Kidney (tissue), 14 donors: Measurements from ENCODE around the gene ANAPC2. TPM values are rescaled to one million over a fixed set of nuclear protein-coding genes. Genes with fewer than 3 reads are reported as not detected.
A peak's percentile ranks its signal among the peaks of the same experiment; 100 is the strongest.

ENCODE experiments used
- DNase-seq, 5 donors: peaks; one replicate each; pipeline ENCODE4 v3.0.0-alpha.2; 2013 to 2020
- FAIRE-seq: peaks from 2 replicates; lab custom pipeline; 2012; peaks lifted over from hg19 to GRCh38; lab: Jason Lieb, UNC
- H3K27ac ChIP-seq, 2 donors: one replicate each; pipeline ENCODE4 v1.7.0; 2013; ENCODE audit warnings: low read depth in 2 of 2, low read length in 2 of 2, inconsistent platforms in 1 of 2
- H3K27me3 ChIP-seq: one replicate; pipeline ENCODE4 v1.7.1; 2013; ENCODE audit warnings: low read length, inconsistent platforms; ENCODE audit not compliant: control insufficient read depth, insufficient read depth
- H3K36me3 ChIP-seq, 3 donors: one replicate each; pipeline versions ENCODE4 v1.7.0 to v1.7.1; 2013; ENCODE audit warnings: low read length in 3 of 3, control low read depth in 1 of 3, inconsistent platforms in 1 of 3; ENCODE audit not compliant: insufficient read depth in 3 of 3, control insufficient read depth in 2 of 3
- H3K4me1 ChIP-seq, 3 donors: one replicate each; pipeline versions ENCODE4 v1.7.0 to v1.7.1; 2013; ENCODE audit warnings: low read length in 3 of 3, inconsistent platforms in 1 of 3, low read depth in 1 of 3; ENCODE audit not compliant: control insufficient read depth in 2 of 3, insufficient read depth in 2 of 3
- H3K4me3 ChIP-seq, 3 donors: one replicate each; pipeline versions ENCODE4 v1.7.0 to v1.8.1; 2013; ENCODE audit warnings: low read length in 3 of 3, control low read depth in 1 of 3, inconsistent platforms in 1 of 3
- H3K9ac ChIP-seq, 3 donors: one replicate each; pipeline versions ENCODE4 v1.7.0 to v1.7.1; 2013; ENCODE audit warnings: low read length in 3 of 3, control low read depth in 1 of 3, inconsistent platforms in 1 of 3
- H3K9me3 ChIP-seq, 3 donors: one replicate each; pipeline versions ENCODE4 v1.7.0 to v1.7.1; 2013; ENCODE audit warnings: low read length in 3 of 3, control low read depth in 1 of 3, inconsistent platforms in 1 of 3; ENCODE audit not compliant: control insufficient read depth in 2 of 3, insufficient read depth in 1 of 3
- intact Hi-C: fragments of 100-400 bp; cut with DNase I; formaldehyde crosslinking; loops from one replicate; pipeline ENCODE4 v1.11.1; 2022
- polyA plus RNA-seq: library from polyadenylated mRNA; stranded (reverse); fragments of 350-450 nt; fragmentation: Illumina TruSeq; extraction: RNeasy Lipid Tissue Mini Kit (QIAGEN cat#74804); gene quantifications from one replicate; pipeline ENCODE4 v1.2.3, GENCODE V29; 2014; ENCODE audit warnings: low read depth, low replicate concordance; ENCODE audit not compliant: insufficient read depth
- total RNA-seq: library from RNA; stranded (reverse); fragmentation: NEBNext Ultra II Directional; extraction: Animal tissue kit (Norgen Biotek cat#: 25700); gene quantifications from one replicate; pipeline ENCODE4 v1.2.1, GENCODE V29; 2021
- TF ChIP-seq, protein P1 (sequence below): IDR thresholded peaks from 3 replicates; pipeline ENCODE4 v1.5.1; 2012; ENCODE audit warnings: mild to moderate bottlenecking, moderate library complexity, borderline replicate concordance; ENCODE audit not compliant: insufficient read depth; ENCODE audit errors: extremely low read depth
- donor health status: control.
- donor health status: control.
- donor health status: control.
- donor health status: control.
- donor health status: control.
- donor health status: DM: yes; HTN: yes; CAD: no.
- donor health status: Normal renal cell carcinoma (clear cell type).

The ANAPC2 gene
- total and polyA plus RNA-seq, 2 donors from 2014 or later: 19.9 to 57.2 TPM

DNA sequence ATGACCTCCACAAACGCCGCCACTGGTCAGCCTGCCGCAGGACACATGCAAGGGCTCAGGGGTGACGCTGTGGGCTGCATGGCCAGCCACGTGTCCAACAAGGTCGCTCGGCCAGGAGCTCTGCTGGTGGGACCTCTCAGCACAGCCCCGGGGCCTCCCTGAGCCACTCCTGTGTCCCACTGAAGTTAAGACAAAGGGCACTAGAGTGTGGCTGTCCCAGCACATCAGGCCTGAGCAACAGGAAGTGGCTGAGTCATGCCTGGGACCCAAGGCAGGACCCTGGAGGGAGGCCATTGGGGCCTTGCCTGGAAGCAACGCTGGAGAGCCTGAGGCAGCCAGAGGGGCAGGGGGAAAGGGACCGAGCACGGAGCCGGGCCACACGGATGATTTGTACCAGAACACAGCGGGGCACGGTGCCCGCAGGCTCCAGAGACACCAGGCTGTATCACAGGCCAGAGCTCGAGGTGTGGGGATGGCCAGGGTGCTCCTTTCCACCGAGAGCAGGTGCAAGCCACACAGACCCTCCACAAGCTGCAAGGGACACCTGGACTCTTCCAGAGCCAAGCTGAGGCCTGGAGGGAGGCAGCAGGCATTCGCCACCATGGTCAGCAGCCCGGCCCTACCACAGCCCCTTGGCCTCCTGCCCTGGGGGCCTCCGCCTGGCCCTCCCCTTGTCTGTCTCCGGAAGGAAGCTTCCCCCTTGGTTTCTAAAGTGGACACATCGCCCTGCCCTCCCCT lies 10.0 kb downstream of the ANAPC2 start:
- H3K9ac ChIP-seq: no peak overlapping the region
- H3K36me3 ChIP-seq: peaks cover 0 to 18% (median 16%) of the 10 kb centered on the region in 3 donors
- H3K9me3 ChIP-seq: no peaks in the 10 kb centered on the region
- no peak overlapping the region for H3K4me3 ChIP-seq
- DNase-seq (no peak), FAIRE-seq (no peak)
- H3K27me3 ChIP-seq: no peaks in the 10 kb centered on the region
- H3K4me1 ChIP-seq: peaks cover 0 to under 1% (median 0%) of the 10 kb centered on the region in 3 donors
- intact Hi-C loops: no loop called here
- H3K27ac ChIP-seq: no peak overlapping the region
- TF ChIP-seq, protein P1, sequence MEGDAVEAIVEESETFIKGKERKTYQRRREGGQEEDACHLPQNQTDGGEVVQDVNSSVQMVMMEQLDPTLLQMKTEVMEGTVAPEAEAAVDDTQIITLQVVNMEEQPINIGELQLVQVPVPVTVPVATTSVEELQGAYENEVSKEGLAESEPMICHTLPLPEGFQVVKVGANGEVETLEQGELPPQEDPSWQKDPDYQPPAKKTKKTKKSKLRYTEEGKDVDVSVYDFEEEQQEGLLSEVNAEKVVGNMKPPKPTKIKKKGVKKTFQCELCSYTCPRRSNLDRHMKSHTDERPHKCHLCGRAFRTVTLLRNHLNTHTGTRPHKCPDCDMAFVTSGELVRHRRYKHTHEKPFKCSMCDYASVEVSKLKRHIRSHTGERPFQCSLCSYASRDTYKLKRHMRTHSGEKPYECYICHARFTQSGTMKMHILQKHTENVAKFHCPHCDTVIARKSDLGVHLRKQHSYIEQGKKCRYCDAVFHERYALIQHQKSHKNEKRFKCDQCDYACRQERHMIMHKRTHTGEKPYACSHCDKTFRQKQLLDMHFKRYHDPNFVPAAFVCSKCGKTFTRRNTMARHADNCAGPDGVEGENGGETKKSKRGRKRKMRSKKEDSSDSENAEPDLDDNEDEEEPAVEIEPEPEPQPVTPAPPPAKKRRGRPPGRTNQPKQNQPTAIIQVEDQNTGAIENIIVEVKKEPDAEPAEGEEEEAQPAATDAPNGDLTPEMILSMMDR: no peak

DNA sequence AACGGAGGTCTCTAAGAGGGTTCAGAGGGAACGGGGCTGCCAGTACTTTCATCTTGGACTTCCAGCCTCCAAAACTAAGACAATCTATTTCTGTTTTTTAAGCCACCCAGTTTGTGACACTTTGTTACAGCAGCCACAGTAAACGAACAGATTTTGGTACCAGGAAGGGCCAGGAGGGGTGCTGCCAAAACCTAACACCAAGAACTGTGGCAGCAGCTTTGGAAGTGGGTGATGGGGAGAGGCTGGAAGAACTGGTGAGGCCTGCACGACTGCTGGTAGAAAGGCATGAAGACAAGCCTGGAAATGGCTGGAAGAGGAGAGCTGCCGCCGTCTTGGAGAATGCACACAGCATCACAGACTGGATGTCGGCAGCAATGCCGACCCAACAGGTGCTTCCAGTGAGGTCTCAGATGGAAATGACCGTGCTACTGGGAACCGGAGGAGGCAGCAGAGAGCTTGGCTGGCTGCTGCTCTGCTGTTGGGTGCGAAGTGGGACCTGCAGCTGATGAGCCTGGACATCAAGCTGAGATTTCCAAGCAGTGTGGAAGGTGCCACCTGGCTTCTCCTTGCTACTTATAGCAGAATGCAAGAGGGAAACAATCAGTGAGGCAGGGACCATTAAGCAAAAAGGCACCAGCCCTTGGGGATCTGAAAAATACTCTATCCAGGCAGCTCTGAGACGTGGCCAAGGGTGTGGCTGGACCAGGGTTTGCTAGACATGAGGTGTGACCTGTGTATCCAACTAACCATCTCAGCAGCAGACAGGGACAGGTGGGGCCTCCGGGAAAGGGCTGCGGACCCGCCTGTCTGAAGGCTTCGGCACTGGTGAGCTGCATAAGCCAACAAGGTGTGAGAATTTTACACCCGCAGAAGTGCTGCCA lies 11.8 kb downstream of the ANAPC2 start:
- Histone ChIP-seq H3K27me3 (no peaks in the 10 kb centered on the region), H3K9ac (no peak overlapping the region), H3K4me3 (no peak overlapping the region), H3K36me3 (peaks cover 0 to 8% (median 7%) of the 10 kb centered on the region in 3 donors), H3K4me1 (peaks cover 0 to 2% (median 0%) of the 10 kb centered on the region in 3 donors), H3K27ac (no peak overlapping the region), H3K9me3 (no peaks in the 10 kb centered on the region)
- TF ChIP-seq, protein P1: peak; percentile 45
- DNase-seq (no peak), FAIRE-seq (no peak)
- intact Hi-C loops: no loop called here

DNA sequence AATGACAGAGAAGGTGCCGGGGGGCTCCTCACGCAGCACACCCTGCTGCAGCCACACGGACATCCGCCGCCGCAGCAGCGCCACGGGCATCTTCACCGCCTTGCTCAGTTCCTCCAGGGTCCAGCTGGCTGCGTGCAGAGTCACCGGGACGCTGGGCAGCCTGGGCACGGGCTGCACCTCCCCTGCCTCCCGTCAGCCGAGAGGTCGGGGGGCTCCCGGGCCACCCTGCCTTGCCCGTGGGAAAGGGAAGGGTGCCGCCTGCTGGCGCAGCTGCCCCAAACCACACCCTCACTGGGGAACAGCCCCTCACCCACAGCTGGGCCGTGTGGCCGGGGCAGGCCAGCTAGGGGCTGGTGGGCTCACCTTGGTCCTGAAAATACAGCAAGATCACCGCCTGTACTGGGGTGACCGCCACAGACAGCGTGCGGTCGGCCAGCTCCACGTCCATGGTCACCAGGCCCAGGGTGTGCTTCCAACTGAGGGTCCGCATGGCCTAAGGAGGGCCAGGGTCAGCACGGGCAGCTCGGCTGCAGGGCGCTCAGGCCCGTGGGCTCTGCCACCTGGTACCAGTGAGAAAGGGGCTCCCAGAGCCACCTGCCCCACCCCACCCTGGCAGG lies 12.9 kb downstream of the ANAPC2 start:
- Histone ChIP-seq H3K27me3 (no peaks in the 10 kb centered on the region), H3K4me1 (peaks cover 0 to 2% (median 0%) of the 10 kb centered on the region in 3 donors), H3K4me3 (no peak overlapping the region), H3K9ac (no peak overlapping the region), H3K27ac (no peak overlapping the region), H3K36me3 (peaks cover 0 to 2% (median 0%) of the 10 kb centered on the region in 3 donors), H3K9me3 (no peaks in the 10 kb centered on the region)
- DNase-seq (no peak), FAIRE-seq (no peak)
- intact Hi-C loops: no loop called here
- TF ChIP-seq, protein P1: no peak
